NCI-H345 treated with DMSO at 0.1 percent for 48 hours (cell line): ENCODE results near the gene PDXP.

Source experiments
- DNase-seq: peaks from one replicate; lab custom pipeline; 2025; ENCODE audit not compliant: unreplicated experiment; lab: John Stamatoyannopoulos, UW

PDXP gene

GRCh38 chr22:37628830-37629229, 29.7 kb upstream of the PDXP start:
- no peak for DNase-seq

GRCh38 chr22:37629928-37630327, 28.6 kb upstream of the PDXP start:
- no peak for DNase-seq

- no peak for DNase-seq
These were observed 27.6 kb upstream of the PDXP start for GRCh38 chr22:37630839-37631435.

GRCh38 chr22:37631448-37632173, 26.9 kb upstream of the PDXP start:
- DNase-seq, result no peak

- no peak for DNase-seq
These were observed 26.1 kb upstream of the PDXP start for GRCh38 chr22:37632174-37633088.

- DNase-seq, result no peak
These were observed 25.4 kb upstream of the PDXP start for GRCh38 chr22:37633089-37633624.

- no peak for DNase-seq
These were observed 24.7 kb upstream of the PDXP start for GRCh38 chr22:37633625-37634416.

GRCh38 chr22:37634417-37634924, 24.1 kb upstream of the PDXP start:
- no peak for DNase-seq

- no peak for DNase-seq
These were observed 23.4 kb upstream of the PDXP start for GRCh38 chr22:37635157-37635556.

GRCh38 chr22:37636186-37636948, 22.2 kb upstream of the PDXP start:
- no peak for DNase-seq

- no peak for DNase-seq
These were observed 21.6 kb upstream of the PDXP start for GRCh38 chr22:37636949-37637273.

- DNase-seq, result no peak
These were observed 20.0 kb upstream of the PDXP start for GRCh38 chr22:37638391-37639069.

GRCh38 chr22:37639070-37639760, 19.3 kb upstream of the PDXP start, which contains the start of gene SH3BP1:
TSS of gene SH3BP1 (plus strand) at chr22:37639669. CDS start at chr22:37639788, 119 bp downstream.
- no peak for DNase-seq

- DNase-seq, result no peak
These were observed 18.5 kb upstream of the PDXP start for GRCh38 chr22:37639771-37640590.

- DNase-seq, result no peak
These were observed 17.6 kb upstream of the PDXP start for GRCh38 chr22:37640591-37641560.

- DNase-seq, result no peak
These were observed 17.0 kb upstream of the PDXP start for GRCh38 chr22:37641561-37641949.
